Stimulated activated CD8-positive, alpha-beta memory T cell treated with anti-CD3 and anti-CD28 coated beads, Interleukin-2, amount 100 ng/mL, for 48 hours (primary cell): ENCODE measurements around the gene FKBP11.

Experiments
- DNase-seq, 2 donors: peaks; one replicate each; pipeline ENCODE4 v3.0.0-alpha.2; 2020; ENCODE audit warnings: low read depth in 2 of 2

The FKBP11 gene

DNA sequence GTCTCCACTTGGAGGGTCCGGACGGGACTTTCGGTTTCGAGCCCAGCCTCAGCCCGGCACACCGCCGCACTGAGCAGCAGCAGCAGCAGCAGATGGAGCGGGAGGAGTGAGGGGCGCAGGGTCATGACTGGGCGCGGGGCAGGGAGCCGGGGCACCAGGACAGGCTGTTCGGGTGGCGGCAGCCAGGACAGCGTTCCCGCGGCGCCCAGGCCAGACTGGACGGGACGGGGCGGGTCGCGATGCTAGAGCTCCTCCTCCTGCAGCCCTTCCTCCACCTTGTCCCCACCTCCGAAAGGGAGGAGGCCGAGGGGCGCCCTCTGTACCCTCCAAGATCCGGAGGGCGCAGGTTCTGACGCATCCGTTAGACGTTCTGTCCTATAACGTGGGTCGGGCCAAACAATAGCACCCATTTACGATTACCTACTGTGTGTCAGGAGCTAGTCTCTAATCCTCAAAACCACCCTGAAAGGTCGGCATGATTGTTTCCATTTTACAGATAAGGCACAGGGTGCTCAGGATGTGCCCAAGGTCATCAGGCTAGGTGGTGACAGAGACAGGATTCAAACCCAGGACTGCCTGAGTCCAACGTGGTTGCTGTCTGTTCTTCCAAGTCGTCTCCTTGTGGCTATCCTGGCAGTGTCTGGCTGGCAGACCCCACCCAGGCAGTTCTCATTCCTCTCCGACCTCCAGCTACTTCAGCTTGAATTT, at the start of gene FKBP11:
FKBP11 (minus strand) TSS at position 189 of the 708 bp plus-strand sequence; CDS start at position 125, 64 bp downstream.
- peak; percentile 61 to 70 for DNase-seq

DNA sequence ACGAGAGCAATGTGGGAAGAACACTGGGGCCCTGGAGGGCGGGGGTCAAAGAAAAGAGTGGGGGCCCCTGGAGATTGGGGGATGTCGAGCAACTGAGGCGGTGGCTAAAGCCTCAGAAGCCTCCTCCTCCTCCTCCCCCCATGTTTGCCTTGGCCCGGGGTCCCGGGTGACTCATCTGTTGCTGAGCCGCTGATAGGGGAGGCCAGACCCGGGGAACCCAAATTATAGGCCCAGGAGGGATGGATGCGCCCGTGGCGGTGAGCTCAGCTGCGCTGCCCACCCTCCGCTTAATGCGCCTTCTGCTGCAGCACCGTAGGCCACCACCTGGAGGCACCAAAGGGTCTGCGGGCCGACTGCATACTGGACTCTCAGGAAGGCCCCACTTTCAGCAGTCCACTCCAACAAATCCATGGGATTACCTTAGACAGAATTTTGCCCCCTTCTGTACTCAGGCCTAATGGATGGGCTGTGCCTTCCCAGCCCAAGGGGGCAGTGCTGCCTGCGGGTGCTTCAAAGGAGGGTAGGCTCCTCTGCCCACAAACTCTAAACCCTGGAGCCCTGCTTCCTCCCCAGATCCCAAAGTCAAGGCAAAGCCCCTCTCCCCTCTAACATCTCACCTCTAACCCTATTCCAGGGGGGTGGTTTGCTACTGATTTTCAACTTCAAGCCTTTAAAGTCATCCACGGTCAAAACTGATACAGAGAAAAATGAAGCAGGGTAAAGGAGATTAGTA, 48.8 kb upstream of the FKBP11 start:
- DNase-seq: peak in 1 of 2 donors; percentile 39

GRCh38 chr12:48973531-48973930, 48.2 kb upstream of the FKBP11 start:
- DNase-seq: no peak

GRCh38 chr12:48972952-48973483, 47.7 kb upstream of the FKBP11 start:
- no peak for DNase-seq

DNA sequence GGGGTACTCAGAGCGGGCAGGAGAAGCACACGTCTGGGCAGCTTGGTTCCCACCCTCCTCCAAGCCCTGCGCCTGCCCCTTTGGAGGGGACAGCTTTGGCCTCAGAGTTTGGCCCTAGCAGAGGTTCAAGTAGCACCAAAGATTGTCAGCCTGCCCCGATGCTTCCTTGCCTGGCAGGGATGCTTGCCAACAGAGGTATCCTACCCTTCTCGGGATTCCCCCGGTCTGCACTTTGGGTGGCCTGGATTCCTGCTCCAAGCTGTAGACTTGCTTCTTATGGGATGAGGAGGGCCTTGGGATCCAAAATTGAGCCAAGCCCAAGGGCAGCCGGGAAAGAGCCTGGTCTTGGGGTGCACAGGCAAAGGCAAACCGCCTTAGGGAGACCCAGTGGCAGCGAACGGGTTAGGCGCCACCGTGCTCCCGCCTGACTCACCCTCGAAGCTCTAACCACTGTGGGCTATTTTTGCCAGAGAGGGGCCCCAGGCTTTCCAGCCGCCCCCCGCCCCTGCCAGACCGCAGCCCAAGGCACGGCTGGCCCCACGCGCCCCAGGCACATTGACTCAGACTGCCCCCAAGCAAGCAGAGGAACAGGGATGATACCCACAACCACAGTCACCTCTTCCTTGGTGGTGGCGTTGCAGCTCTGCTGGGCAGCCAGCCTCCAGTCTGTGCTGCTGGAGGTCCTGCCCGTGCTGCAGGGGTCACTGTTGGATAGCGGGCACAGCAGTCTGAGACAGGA, 47.1 kb upstream of the FKBP11 start:
- peak; percentile 64 to 65 for DNase-seq

GRCh38 chr12:48970702-48971334, 45.5 kb upstream of the FKBP11 start:
- no peak for DNase-seq

DNA sequence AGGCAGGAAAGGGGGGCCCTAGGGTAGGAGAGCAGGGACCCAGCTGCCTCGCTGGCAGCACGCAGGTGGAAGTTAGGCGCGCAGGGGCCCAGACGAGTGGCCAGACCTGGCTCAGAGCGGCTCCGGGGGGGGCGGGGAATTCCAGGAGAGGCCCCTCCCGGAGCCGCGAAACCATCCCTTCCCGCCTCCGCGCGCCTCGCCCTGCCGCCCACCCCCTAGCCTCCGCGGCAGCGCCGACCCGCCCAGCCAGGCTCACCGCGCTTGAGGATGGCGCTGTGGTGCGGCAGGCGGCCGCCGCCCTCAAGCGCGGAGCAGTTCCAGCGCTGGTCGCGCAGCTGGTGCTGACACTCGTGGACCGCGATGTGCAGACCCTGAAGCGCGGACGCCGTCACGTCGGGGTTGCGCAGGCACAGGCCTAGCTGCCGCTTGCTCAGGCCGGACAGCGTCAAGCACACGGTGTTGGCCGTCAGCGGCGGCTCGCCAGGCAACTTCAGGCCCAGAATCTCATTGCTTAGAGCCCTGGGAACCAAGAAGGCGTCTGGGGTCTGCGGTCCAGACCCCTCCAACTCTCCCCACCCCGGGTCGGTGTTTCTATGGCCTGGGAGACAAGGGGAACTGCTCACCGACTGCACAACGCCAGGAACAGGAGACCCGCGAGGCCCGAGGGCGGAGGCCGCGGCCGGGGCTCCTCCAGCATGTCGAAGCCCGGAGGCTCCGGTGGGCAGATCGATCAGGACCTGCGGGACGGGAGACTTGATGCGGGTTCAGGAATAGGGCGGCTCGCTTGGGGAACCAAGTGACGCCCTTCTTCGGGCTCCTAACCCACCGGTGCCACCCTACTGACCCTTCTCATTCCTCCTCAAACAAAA, 44.8 kb upstream of the FKBP11 start:
- DNase-seq: no peak

- DNase-seq: no peak
These were observed 44.0 kb upstream of the FKBP11 start for GRCh38 chr12:48969160-48969771.

DNA sequence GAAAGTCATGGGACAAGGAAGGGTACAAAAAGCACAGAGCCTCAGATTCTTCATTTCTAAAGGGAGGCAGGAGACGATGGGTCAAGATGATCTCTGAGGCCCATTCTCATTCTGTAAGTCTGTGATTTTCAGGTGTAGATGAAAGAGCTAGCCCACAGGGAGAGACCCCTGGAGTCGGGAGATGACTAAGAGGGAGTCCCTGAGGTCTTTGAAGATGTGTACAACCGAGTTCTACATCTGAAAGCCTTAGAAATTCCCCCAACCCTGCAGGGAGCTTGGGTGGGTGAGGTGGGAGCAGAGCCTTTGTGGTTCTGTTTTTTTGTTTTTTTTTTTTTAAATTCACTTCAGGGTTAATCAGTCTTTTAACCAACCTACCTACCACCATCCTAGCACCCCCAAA, 43.2 kb upstream of the FKBP11 start:
- no peak for DNase-seq

DNA sequence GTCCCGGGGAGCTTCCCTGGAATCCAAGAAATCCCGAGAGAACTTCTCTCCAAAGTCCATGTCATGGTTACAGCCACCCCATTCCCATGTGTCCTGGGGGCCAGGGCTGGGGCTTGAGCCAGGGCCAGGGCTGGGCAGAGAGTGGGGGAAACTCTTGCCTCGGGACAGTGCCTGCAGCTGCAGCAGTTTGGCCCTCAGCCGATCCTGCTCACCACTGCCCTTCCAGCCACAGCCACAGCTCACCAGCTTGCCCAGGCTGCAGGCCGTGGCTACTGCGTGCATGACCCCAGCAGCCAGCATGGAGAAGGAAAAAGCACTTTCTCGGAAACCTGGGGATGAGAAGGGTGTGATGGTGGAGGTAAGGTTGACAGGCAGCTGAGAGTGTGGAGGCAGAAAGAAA, 42.7 kb upstream of the FKBP11 start:
- no peak for DNase-seq

- no peak for DNase-seq
These were observed 41.0 kb upstream of the FKBP11 start for GRCh38 chr12:48966177-48966895.

GRCh38 chr12:48965298-48965838, 40.1 kb upstream of the FKBP11 start:
- DNase-seq: no peak

DNA sequence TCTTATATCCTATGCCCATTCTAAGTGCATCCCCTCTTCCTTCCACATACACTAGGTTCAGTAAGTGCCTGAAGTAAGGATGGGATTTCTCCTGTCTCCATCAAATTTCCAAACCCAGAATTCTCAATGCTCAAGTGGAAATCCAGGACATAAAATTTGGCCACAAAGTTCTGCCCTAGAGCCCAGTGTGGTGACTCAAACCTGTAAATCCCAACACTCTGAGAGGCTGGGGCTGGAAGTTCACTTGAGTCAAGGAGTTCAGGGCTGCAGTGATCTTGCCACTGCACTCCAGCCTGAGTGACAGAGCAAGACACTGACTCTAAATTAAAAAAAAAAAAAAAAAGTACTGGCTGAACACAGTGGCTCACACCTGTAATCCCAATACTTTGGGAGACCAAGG, 36.5 kb upstream of the FKBP11 start:
- no peak for DNase-seq

DNA sequence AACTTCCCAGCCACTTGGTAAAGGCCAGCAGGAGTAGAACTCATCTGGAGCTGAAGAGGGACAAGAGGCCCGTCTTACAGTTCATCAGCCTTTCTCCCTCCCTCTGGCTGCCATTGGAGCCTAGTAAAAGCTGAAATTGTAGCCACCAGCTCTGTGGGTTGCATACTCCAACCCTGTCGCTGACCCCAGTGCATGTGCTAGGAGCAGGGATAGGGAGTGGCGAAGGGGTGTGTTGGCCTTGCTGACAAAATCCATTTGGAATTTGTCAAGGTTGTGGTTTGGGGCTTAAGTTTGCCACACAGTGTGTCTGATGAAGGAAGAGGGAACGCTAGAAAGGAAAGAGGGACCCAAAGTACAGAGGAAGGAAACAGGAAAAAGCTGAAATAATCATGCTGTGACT, 36.0 kb upstream of the FKBP11 start:
- no peak for DNase-seq

DNA sequence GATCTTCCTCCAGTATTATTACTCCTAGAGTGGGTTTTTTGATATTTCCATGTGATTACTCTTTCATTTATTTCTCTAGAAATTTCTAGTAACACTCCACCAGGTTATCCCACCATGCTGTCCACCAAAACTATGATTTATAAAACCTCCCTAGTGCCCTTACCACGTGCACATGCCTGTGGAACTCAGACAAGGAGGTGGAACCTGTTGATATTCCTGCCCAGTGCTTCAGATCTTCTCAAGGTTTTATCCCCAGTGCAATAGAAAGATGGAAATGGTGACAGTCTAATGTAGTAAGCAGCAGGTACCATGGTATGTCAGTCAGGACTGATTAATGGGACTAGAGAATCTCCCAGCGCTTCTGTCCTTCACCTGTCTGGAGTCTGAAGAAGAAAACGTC, 35.5 kb upstream of the FKBP11 start:
- DNase-seq: no peak

DNA sequence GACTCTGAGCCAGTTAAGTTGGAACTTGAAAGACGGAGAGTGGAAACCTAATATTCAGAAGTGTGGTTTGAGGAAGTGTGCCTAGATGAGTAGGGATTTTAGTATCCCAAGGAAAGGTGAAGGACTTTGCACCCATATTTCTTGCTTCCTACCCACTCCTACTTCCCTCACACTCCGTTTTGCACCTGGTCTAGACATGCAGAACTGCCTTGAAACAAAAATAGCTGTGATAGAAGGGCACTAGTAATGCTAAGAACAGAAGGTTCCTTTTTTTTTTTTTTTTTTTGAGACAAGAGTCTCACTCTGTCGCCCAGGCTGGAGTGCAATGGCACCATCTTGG, 32.7 kb upstream of the FKBP11 start:
- no peak for DNase-seq

GRCh38 chr12:48957141-48958048, 32.1 kb upstream of the FKBP11 start, which contains the start of gene ARF3:
Gene ARF3, minus strand, starts transcription at chr12:48957487. Its CDS starts 16,392 bp downstream, at chr12:48941095.
- DNase-seq: peak; percentile 89
